ENCODE data around the gene AP5B1.

Gene AP5B1, protein sequence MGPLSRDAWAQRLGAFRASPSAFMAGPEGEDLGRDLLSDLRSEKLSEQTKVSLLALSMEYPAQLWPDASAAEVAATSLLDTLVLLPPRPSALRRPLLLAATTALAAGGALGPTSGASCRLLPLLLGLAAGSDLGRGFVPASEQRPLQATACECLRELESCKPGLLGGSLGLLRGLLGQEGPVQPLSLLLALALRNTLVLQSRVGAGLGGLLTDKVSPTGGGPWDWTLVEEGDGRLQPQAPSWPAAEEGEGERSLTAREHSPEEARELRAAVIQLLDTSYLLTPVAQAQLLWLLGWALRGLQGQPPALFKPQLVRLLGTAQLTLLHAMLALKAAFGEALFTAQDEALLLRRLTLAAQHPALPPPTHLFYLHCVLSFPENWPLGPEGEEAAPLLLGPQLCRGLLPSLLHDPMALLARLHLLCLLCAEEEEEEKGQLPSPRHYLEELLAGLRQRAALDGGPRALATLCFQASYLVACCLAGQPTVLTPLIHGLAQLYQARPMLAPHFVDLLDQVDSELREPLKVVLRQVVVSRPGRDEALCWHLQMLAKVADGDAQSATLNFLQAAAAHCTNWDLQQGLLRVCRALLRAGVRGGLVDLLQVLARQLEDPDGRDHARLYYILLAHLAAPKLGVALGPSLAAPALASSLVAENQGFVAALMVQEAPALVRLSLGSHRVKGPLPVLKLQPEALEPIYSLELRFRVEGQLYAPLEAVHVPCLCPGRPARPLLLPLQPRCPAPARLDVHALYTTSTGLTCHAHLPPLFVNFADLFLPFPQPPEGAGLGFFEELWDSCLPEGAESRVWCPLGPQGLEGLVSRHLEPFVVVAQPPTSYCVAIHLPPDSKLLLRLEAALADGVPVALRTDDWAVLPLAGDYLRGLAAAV

DNA sequence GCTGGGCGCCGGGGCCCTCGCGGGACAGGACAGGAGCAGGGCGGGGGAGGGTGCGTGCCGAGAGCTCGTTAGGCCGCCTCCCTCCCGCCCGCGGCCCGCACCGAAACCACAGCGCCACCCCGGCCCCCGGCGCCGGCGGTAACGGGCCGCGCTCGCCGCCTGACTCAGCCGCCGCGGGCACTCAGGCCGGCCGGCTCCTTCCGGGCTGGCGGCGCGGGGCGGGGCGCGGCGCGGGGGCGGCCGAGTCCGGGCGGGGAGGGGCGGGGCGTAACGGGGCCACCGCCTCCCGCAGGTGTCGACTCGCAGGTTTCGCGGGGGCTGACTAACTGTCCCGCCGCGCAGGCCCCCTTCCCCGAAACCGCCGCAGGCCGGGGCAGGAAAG, at the start of gene AP5B1:
AP5B1 (minus strand) TSS at position 207 of the 382 bp plus-strand sequence. CDS start 385 bp downstream, outside the sequence.
- DNase-seq (ENCODE audit: low read depth), result peak; percentile 72

DNA sequence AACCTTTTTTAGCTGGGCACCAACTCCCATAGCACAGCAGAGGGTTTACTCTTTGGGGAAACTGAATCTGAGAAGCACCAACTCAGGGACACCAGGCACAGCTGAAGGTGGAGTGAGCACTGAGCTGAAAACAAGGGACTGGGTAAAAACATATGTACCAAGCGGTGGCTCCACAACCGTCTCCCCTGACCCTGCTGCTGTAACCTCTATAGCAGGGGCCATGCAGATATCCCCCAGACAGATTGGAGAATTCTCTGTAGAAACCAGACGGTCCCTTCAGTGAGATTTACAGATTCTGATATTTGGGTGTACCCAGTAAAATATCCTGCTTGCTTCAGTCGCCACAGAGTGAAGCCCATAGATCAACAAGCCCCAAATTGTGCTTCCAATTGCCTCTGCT, 48.7 kb upstream of the AP5B1 start:
- DNase-seq (ENCODE audit: low read depth), result no peak

DNA sequence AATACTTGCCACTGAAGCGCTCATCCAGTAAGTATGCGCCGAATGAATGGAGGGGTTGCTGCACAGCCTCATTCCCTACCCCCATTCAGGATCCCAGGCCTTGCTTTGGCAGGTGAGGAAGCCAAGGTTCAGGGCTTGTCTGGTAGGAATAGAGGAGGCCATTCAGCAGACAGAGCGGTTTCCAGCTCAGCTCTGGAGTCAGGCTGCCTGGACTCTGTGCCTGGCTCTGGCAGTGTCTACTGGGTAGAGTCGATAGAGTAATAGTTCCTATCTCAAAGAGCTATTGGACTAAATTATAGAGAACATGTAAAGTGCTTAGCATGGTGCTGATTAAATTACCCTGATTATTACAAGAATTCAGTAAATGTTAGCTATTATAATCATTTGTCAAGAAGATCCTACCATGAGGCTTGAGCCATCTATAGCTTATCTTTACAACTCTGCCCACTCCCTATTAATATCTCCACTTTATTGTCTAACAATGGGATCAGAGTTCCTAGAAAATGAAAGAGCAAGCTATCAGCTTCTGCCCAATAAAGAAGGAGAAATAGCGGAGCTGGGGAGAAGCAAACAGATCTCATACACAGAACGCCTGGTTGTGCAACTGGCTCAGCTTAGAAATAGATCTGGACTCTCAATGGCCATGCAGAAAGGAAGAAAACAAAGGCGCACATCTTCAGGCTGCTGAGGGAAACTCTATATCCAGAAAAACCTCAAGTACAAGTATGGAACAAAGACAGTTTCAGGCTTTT, 46.4 kb upstream of the AP5B1 start:
- DNase-seq (ENCODE audit: low read depth), result no peak

DNA sequence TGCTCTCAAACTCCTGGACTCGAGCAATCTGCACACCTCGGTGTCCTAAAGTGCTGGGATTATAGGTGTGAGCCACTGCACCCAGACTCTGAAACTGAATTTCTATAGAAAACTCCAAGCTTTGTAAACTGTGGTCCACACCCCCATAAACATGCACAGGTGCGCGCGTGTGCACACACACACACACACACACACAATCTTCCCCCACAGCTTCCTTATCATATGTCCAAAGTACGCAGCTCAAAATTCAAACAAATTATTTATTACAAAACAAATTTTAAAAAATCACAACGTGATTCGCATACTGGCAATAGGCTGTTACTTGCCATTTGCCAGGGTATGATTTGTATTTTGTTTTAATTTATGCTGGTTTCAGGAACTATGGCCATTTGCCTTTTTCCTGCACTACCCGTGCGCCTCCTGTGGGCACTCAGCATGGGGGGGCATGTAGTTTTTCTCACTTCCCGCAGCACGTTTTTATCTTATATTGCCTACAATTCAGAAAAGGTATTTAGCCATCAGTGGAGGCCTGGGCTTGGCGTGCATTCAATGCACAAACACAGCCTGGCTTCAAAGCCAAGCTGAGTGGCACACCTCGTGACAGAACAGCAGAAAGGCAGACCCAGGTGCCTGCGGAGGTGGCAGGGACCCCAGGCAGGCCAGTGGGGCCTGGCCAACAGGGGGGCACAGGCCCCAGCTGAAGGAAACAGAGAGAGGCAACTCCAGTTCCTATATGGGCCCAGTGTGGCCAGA, 42.2 kb upstream of the AP5B1 start:
- no peak for DNase-seq (ENCODE audit: low read depth)

DNA sequence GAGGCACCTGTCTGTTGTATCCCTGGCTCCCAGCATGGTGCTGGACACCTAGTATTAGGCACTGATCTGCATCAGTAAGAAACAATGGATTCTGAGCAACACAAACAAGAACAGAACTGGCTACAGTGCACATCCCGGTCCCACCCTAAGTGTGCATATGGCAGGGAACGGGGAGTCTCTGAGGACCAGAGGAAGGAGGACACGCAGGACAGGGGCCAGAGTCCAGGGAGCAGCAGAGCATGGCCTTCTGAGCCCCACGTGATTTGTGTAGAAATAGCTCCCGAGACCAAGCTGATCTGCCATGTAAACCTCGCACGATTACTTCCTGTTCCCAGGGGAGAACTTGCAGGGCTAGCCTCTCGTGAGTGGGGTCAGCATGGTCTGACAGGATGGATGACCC, 40.3 kb upstream of the AP5B1 start:
- no peak for DNase-seq (ENCODE audit: low read depth)

DNA sequence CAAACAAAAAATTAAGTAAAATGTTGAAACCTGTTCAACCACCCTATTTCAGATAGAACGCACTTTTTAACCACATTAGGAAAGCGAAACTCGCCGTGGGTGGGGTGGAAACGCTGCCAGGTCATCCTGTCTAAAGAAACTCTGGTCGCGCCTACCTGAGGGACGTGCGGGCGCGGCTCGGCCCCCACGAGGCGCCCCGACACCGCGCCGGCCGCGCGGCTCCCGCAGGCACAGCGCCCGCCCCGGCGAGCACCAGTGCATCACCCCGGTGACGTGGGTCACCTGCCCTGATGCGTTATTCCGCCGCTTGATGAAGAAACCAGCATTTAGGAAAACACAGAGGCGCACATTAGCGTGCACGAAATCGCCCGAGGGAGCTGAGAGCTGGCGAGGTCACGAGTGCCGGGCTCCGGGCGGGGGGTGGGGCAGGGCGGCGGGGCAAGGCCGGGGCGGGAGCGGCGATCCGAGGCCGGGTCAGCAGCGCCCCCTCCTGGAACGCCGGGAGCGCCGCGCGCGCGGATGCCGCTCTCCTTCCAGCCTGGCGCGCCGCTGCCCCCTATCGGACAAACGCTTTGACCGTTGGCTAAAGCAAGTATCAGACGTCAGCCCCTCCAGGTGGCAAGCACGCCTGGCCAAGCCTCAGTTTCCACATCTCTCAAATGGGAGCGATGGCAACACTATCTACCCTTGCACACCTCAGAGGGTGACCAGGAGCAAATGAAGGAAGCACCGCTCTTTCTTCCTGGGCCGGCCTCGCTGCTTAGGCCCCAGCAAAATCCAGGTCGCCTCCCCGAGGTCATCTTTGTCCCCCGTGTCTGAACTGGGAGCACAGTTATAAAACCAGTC, 37.3 kb upstream of the AP5B1 start:
- peak; percentile 82 for DNase-seq (ENCODE audit: low read depth)

DNA sequence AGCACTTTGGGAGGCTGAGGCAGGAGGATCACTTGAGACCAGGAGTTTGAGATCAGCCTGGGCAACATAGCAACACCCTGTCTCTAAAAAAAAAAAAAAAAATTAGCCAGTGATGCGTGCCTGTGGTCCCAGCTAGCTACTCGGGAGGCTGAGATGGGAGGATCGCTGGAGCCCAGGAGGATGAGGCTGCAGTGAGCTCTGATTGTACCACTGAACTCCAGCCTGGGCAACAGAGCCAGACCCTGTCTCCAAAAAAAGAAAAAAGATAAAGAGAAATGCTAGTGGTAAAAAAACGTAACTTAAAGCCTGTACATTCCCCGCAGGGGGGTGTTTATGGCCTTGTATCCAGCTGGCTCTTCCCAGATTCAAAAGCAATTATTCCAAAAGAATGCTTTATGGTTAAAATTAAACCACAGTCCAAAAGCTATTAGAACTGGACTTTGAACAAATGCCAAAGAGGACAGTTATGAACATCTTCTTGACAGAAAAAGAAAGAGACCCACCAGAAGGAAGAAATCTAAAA, 36.6 kb upstream of the AP5B1 start:
- DNase-seq (ENCODE audit: low read depth), result peak; percentile 41

DNA sequence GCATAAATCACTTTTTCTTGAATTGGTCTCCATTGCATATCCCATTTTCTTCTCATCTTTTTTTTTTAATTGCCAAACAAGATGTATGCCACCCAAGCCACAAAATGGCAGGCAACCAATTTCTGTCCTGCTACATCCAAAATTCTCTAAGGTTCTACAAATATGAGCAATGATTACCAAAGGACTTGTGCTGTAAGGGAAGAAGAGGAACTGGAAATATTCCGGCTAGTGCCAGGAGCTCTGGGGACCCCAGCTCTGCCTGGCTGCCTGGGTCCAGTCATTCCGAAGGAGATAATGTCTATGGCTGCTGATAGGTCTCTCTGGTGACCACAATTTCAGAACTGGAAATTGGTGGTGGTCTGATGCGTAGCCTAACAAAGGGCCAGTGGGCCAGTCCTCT, 35.9 kb upstream of the AP5B1 start:
- no peak for DNase-seq (ENCODE audit: low read depth)

DNA sequence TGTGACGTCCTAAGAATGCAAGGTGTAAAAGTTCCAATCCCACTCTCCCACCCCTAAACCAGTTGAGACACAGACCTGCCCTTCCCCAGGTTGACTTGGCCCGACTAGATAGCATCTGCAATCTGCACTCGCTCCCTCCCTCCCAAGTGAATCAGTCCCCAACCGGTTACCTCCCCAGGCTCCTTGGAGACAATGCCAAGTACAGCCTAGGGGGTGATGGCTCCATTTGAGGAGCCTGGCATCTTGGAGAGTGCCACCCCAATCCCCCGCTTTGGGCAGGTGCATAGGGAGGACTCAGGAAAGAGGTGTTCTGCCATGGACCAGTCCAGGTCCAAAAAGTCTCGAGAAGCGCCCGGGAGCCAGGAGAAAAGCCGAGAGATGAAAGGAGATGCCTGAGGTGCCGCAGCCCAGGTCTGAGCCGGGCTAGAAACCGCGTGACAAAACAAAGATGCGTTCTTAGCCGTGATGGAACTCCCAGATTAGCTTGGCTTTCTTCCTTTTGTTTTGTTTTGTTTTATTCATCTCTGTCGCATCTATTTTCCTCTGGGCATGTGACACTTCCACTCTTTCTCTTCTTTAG, 34.3 kb upstream of the AP5B1 start:
- no peak for DNase-seq (ENCODE audit: low read depth)

DNA sequence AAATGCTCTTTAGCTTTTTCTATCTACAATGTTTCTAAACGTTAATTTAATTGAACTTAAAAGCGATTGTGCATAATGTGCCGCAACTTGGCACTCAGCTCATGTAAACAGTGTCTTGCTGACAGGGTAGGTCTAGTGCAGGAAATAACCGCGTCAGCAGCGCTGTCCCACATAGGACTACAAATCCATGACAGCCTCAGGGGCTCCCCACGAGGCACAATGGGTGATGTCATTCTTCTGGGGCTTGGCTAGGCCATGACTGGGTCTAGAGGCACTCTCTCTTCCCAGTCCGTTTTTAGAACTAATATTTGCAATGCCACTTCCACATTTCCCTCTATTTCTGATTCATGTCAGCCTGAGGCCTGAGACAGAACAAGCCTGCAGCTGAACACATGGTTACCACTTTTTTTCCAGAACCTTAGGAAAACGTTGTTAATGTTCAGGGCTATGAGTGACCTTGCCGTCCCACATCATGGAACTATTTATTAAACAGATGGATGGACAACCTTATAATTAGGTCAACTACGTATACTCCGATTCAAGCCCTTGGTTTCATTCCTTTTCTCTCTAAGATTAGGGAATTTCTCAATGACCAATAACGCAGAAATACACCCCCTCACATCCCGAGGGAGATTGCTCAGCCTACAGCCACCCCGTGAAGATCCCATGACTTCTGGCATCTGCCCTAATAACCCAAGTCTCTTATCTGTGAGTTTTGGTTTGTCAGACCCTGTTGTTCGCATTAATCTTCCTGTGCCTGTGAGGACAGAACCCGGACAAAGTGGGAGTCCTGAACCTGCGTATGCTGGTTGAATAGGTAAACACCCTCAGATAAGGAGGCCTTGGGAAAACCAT, 33.6 kb upstream of the AP5B1 start:
- DNase-seq (ENCODE audit: low read depth), result peak; percentile 20

DNA sequence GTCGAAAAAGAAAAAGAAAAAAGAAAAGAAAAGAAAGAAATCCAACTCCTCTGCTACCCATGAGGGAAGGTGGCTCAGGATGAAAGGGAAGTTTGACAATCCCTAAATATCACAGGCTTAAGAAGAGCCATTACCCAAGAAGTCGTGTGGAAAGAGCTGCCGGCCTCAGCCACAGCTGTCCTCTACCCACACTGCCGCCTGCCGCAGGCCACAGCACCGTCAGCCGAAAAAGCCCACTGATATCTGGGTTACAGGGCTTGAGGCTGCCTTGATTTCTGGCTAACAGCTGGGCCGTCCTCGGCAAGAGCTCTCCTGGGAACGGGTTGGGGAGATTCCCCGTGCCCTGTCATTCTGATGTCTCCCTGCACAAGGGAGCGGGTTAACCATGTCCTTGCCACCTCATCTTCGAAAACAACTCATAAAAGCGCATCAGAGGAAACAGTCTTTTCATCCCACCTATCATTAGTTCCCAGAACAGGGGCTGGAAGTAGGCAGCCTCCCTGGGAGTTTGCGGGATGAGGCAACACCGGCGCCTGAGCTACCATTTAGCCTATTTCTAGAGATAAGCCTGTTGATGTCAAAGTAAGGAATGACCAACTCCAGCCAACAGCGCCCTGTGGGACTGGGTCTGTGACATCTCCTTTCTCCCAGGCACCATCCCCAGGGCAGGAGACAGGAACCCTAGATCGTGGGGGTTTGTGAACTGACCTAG, 31.1 kb upstream of the AP5B1 start:
- no peak for DNase-seq (ENCODE audit: low read depth)

DNA sequence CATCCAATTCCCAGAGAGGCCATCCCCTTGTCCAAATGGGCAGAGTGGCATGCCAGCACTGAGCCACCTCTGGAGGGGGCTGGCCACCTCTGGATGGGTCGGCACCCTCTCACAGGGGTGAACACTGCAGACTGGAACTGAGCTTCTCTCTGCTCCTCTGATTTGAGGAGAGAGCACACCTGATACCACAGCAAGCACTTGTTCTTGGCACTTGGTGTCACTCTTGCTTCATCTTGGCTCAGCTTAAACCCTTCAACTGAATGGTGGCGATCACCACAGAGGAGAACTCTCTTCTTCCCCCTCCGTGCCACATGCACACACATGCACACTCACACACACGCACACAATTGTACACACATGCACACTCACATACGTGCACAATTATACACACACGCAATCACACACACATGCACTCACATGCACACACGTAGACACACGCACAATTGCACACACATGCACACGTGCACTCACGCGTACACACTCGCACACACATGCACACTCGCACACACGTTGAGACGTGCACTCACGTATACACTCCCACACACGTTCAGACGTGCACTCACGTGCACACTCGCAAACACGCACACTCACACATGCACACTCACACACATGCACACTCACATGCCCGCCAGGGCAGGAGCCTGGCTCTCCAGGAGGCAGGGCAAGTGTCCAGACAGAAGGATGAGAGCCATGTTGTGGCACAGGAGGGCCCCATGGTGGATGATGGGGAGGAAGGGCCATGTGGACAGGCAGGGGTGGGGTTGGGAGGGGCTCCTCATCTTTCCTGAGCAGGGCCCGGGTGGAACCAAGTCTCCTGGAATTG, 29.5 kb upstream of the AP5B1 start:
- DNase-seq (ENCODE audit: low read depth), result no peak

DNA sequence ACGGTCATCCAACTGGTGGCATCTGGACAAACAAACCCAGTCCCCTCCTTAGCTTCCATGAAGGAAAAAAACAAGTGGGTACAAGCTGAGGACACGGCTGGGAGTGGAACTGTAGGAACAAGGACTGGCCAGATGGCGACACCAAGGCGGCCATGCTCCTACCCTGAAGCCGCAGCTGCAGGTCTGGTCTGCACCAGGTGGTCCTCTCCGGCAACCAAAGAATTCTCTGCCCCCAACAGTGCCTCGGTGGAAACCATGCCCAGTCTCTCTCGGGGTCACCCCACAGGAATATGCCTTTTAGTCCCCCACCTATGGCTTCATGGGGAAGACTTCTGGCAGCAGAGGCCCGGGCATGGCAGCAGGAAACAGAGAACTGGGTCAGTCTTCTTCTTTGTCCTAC, 28.7 kb upstream of the AP5B1 start:
- no peak for DNase-seq (ENCODE audit: low read depth)

DNA sequence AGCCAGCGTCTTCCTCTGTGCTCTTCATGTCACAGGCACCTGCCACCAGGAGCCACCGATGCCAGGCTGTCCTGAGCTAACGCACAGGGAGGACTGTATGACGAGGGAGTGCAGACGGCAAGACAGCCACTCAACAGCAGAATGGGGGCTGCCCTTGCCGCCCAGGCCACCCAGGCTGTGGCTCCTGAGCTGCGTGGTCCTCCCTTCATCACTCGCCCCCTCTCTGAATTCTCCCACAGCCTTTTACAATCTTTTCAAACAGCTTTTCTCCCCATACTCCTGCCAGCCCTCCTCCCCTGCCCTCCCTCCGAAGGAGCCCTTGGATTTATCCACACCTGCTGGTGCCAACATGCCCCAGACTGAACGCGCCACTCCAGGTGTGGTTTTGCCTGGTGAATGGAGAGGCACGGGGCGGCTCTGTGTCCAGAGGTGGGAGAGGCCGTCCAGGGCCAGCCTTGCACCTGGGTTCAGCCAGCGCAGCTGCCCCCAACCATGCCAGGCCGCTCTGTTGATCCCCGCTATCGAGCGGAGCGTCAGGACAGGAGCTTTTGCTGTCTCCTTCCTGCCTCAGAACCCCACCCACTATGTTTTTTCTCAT, 28.1 kb upstream of the AP5B1 start:
- no peak for DNase-seq (ENCODE audit: low read depth)

DNA sequence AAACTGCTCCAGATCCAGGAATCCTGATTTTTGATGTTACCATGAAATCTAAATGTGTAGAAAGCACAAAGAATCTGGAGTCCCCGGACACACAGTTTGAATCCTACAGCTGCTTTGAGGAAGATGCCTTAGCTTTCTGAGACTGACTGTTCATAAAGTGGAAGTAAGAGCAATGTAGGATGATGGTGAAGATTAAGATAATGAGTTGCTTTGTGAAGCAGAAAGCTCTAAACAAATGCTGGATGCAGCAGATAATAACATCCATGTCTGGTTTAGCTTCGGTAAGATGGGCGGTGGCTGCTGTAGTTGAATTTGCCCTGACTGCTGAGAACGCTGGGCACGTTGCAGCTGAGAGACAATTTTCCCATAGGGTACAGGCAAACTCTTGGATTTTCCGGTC, 26.2 kb upstream of the AP5B1 start:
- no peak for DNase-seq (ENCODE audit: low read depth)

DNA sequence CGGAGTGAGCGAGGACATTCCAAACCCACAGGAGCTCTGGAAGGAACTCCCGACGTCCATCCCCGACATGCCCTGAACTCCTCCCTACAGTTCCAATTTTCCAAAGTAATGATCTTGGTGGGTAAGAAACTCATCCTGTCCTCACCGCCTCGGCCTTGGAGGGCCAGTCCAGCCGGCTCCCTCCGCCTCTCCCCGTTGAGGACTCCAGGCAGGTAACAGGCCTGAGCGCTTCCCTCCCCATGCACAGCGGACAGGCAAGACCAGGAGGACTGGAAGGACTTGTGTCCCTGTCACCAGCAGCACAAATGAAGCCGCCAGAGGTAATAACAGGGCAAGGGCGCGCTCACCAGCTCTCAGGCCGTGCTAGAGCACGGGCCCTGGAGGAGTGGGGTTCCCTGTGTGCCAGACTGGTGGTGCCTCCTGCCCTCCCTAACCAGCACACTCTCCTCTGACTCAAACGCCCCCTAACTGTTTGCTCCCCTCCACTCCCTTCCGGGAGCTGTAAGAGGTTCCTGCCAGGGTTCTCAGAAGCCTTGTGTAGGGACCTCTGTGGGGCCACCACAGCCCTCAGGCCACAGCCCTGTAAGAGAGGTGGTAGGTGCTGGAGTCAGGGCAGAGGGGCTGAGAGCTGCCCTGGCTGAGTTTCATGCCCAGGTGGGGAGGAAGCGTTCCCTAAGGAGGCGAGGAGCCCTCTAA, 23.2 kb upstream of the AP5B1 start:
- no peak for DNase-seq (ENCODE audit: low read depth)

DNA sequence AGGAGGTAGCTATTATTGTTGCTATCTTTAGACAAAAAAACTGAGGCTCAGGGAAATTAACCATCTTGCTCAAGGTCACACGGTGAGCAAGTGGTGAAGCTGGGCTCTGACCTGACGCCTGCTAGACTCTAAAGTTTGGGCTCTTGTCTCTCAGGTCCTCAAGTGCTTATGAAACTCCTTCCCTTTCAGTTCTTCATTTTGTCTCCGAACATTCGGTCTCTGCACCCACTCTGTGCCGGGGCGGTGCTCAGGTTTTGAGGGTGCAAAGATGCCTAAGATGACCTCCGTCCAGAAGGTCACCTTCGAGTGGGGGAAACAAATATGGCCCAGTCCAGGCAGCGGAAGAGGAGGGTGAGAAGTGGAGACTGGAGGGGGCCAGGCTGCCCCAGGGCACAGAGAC, 22.1 kb upstream of the AP5B1 start:
- no peak for DNase-seq (ENCODE audit: low read depth)

Data from EH (cell line).